Body of pancreas (tissue), 4 donors: ENCODE measurements around the gene GRIP1.

Experiments used
- POLR2A ChIP-seq, 3 donors: fragments of 450-650 bp; IDR thresholded peaks; one replicate each; pipeline ENCODE4 v1.6.1; 2016; ENCODE audit warnings: antibody characterized with exemption in 3 of 3, mild to moderate bottlenecking in 2 of 3
- TF ChIP-seq, protein P1 (sequence below), 7 experiments: fragments of 450-650 bp in 4 of 7; fragments of 200-600 bp in 3 of 7; sonication (generic) in 3 of 7; IDR thresholded peaks; one replicate each; pipeline ENCODE4 v1.5.1; 2016 to 2019; ENCODE audit warnings: antibody characterized with exemption in 7 of 7

- TF ChIP-seq POLR2A (IDR thresholded peaks at IDR 0.05), result no peak
- TF ChIP-seq, protein P1, sequence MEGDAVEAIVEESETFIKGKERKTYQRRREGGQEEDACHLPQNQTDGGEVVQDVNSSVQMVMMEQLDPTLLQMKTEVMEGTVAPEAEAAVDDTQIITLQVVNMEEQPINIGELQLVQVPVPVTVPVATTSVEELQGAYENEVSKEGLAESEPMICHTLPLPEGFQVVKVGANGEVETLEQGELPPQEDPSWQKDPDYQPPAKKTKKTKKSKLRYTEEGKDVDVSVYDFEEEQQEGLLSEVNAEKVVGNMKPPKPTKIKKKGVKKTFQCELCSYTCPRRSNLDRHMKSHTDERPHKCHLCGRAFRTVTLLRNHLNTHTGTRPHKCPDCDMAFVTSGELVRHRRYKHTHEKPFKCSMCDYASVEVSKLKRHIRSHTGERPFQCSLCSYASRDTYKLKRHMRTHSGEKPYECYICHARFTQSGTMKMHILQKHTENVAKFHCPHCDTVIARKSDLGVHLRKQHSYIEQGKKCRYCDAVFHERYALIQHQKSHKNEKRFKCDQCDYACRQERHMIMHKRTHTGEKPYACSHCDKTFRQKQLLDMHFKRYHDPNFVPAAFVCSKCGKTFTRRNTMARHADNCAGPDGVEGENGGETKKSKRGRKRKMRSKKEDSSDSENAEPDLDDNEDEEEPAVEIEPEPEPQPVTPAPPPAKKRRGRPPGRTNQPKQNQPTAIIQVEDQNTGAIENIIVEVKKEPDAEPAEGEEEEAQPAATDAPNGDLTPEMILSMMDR (IDR thresholded peaks at IDR 0.05), result no peak
Measured at GRCh38 chr12:66491853-66492252, 187.0 kb downstream of the GRIP1 start.
